Fibroblast of upper back skin (primary cell): ENCODE data around the gene SMAD3.
A peak's percentile ranks its signal among the peaks of the same experiment; 100 is the strongest.
"Not testable (repeated sequence)": the region's sequence is repeated elsewhere in the genome, so short reads cannot be mapped to it uniquely, and the experiment has no call there.

Source experiments
- DNase-seq: peaks from one replicate; pipeline ENCODE4 v3.0.0-alpha.2; 2013

The SMAD3 gene

GRCh38 chr15:67063689-67064606 lies 1.5 kb upstream of the SMAD3 start:
- DNase-seq: peak; percentile 39

DNA sequence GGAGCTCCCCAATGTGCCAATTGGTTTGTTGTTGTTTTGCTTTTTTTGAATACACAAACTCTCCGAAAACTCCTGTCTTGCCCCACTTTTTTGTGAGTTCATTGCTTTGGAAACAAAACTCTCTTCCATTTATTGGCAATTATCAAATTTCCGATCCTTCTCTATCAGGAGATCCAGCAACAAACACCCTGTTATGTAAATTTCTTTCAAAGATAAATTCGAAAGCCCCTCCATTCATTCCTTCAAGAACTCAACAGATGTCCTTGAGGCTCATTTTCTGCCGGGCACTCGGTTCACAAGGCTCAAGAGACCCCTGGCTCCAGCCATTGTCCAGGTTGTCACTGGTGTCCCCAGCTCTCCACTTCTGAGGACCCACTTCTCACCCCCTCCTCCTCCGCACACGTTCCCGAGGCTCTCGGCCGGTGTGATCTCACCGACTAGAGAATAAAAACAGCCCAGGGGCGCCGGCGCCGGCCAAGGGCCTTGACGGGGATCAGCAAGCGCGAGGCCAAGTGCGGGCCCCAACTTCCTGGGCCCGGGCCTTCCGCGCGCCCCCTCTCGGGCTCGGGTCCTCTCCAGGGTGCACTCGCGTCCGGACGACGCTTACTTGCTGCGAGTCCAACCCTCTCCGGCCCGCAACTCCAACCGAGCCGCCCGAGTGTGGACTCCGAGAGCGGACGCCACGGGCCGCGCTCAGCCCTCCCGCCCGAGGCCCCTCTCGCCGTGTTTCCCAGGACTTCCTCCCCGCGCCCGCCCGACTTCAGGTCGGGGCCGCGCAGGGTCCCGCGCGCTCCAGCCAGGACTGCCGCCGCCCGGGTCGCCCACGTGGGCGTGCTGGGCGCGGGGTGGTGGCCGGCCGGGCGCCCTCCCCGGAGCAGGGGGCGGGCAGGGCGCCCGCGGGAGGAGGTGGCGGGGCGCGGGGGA lies 533 bp upstream of the SMAD3 start:
- no peak for DNase-seq

DNA sequence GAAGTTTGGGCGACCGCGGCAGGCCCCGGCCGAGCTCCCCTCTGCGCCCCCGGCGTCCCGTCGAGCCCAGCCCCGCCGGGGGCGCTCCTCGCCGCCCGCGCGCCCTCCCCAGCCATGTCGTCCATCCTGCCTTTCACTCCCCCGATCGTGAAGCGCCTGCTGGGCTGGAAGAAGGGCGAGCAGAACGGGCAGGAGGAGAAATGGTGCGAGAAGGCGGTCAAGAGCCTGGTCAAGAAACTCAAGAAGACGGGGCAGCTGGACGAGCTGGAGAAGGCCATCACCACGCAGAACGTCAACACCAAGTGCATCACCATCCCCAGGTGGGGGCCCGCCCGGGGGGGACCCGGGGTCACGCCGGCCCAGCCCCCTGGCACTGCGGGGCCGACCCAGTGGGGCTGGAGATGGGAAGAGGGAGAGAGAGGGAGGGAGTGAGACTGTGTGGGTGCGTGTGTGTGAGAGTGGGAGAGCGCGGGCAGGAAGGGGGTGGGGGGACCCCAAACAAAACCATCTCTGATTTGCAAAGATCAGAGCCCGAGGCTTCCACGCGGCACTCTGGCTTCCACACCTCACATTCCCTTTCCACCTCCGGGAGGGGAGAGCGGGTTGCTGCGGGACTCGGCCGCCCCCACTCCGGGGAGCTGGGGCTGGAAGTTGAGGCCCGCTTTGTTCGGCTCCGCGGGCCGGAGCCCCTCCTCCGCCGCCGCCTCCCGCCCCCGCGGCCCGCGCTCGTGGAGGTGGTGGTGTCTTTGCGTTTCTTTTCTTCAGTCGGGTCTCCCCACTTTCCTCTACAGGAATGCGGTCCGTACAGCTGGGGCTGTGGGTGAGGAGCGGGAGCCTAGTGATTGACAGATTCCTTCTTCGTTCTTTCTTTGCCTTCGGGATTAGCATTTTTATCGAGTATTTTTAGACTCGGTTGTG lies 898 bp downstream of the SMAD3 start:
- no peak for DNase-seq

GRCh38 chr15:67066959-67067853 lies 1.8 kb downstream of the SMAD3 start:
- peak; percentile 23 for DNase-seq

GRCh38 chr15:67067930-67068551 lies 2.6 kb downstream of the SMAD3 start:
- peak; percentile 49 for DNase-seq

DNA sequence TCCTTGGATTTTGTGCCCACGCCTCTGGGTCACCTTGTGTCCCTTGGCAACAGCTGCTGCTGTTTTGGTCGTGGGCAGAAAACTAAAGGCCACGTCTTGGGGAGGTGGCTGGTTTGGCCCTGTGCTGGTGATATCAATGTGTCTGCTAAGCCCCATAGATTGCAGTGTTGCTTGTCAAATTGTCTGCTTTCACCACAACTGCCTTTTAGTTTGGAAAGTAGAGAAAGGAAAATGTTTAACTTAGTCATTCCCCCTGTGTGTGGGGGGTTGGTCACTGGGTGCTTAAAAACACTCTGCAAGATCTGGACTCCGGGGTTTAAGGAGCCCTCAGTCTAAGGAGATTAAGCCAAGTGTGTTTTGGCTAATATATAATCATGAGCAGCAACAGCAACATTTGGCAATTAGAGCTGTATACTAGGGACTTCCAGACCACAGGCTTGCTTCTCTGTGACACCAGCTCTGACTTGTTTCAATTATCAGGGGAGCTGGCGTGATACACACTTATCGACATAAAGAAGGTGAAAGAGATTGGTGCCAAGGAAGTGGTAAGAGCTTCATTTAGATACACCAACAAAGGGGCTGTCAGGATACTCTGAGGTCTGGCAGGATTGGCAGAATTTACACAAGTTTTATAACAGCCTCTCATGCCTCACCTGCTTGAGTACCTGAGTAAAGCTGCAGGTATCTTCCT lies 3.5 kb downstream of the SMAD3 start:
- peak; percentile 46 for DNase-seq

DNA sequence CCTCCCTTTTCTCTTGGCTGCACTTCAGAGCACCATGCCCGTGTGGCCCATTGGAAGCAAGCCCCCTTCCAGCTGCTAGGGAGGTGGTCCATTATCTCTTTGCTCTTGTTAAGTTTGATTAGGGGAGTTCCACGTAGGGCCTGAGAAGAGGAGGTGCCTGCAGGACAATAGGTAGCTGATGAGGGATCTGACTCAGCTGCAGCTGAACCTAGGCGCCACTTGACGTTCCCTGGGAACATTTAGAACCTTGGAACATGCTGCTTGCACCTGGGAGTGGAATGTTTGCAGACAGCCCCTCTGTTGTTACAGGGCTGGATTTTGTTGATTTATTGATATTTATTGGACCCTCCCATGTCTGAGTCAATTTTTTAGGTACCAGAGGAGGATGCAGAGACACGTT lies 4.7 kb downstream of the SMAD3 start:
- DNase-seq: no peak

- no peak for DNase-seq
Observed at GRCh38 chr15:67070892-67071664, 5.7 kb downstream of the SMAD3 start.

DNA sequence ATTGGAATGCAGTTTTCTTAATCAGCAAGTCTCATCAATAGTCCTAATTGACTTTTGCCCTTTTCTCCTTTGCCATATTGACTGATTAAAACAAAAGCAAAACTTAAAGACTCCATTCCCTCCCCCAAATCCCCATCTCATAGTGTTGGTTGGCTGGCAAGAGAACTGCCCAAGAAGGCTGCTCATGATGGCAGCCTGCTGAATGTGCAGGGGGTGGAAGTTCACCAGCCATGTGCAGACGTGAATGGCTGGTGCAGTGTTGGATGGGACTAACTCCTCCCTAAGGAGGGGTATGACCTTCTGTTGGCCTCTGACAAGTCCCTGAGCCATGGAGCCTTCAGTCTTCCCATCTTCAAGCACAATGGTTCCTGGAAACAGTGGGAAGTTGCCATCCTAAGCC lies 7.0 kb downstream of the SMAD3 start:
- no peak for DNase-seq

- no peak for DNase-seq
Observed at GRCh38 chr15:67072958-67073357, 7.6 kb downstream of the SMAD3 start.

DNA sequence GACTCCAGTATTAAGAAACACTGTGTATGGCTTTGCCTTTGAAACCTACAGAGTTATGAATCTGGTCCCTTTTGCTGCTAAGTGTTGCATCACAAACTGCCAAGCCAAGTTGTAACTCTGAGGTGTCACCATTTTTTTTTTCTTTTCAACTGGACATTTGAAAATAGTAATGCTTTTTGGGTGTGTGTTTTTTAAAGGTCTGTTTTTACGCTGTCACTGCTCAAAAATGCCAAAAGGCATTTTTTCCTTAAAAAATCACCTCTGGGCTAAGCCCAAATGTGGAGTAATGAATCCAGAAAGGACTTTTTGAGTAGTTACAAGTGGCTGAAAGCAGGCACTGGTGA lies 9.5 kb downstream of the SMAD3 start:
- peak; percentile 24 for DNase-seq

DNA sequence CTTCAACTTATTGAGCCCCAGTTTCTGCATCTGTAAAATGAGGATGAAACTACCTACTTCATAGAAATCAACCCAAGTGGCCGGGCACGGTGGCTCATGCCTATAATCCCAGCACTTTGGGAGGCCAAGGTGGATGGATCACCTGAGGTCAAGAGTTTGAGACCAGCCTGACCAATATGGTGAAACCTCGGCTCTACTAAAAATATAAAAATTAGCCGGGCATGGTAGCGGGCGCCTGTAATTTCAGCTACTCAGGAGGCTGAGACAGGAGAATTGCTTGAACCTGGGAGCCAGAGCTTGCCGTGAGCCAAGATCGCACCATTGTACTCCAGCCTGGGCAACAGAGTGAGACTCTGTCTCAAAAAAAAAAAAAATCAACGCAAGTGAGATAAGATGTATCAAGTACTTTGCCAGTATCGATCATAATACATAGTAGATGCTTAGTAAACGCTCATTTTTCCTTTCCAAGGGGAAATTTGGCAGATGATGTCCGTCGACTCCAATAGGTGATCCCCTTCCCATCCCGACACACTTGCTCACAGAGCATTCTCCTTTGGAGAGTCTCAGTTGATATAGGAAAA lies 10.2 kb downstream of the SMAD3 start:
- not testable (repeated sequence) for DNase-seq

DNA sequence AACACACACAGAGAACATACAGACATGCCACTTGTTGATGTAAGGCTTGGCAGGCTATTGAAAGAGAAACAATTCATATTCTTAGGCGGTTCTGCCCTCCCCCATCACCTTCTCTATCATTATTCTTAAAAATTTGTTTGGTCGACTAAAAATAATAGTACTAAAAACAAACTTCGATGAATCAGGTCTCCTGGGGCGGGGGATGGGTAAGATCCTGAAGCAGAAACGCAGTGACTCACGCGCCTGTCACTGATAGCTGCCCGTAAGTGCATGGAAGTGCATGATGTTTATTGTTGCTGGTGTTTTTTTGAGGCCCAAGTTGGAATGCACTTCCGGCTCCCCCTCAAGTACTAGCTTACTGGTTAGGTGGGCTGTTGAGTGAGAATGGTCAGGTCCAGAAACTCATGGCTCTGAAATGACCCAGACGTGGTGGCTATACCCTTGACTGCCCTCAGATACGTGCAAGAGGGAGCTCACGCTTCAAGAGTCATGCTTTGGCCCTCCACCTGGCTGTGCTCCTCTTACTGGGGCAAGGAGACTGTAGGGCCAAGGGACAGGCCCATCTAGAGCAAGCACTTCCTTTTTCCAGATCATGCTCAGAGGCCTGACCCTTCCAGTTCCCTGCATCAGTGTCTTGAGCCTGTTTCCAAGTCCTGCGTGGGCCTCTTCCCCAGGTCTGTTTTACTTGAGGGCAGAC lies 10.9 kb downstream of the SMAD3 start:
- DNase-seq: peak; percentile 77

DNA sequence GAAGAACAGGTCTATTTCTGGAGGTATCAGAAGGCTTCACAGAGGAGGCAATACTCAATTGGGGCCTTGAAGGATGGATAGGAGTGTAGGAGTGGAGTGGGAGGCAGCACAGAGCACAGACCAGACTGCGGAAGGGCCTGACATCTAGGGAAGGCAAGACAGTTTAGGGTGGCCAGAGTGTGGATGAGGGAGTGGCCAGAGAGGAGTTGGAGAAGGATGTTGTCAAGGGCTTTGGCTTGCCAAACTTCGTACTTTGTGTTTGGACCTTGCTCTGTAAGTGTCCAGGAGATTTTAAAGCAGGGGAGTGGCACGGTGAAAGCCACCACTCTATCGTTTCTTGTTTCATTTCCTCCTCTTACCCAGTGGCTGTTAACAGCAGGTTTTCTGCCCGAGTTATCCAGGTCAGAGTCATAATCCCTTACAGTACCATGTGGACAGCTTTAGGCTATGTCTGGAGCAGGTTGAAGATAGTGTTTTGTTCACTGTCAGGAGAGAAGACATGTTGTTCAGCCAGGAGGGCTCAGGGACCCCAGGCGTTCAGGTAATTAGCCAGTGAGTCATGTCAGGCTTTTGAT lies 12.3 kb downstream of the SMAD3 start:
- no peak for DNase-seq

GRCh38 chr15:67079361-67079760 lies 14.0 kb downstream of the SMAD3 start:
- no peak for DNase-seq

DNA sequence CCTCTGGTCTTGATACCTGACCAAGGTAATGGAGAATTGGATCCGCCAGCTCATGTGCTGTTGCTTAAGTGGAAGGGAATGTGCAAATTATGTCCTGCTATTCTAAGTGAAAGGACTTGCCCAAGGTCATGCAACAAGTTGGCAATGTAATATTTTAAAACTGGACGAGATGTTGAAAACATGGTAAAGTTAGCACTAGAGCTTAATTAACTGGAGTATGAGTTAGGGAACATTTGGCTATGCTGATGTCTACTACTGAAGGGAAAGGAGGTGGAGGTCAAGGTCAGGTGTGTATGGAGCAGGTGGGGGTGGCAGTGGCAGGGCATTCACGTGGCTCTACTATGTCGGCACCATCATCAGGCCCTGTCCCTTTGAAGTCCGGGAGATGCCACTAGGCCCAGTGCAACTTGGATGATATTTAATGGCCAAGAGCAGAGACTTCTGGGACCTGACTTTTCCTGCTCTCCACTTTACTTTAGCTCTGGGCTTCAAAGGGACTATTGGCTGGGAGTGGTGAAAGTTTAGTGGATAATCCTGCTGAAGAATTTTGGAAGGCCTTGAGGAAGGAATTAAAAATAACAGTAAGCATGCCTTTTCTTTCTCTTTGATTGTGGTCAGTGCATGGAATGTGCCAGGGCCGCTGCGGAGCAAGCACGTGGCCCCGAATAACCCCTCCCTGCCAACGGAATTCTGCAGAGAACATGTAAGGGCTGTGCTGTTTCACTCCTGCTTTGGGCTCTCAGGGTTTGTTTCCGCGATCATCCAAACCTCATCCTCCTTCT lies 14.9 kb downstream of the SMAD3 start:
- peak; percentile 80 for DNase-seq

DNA sequence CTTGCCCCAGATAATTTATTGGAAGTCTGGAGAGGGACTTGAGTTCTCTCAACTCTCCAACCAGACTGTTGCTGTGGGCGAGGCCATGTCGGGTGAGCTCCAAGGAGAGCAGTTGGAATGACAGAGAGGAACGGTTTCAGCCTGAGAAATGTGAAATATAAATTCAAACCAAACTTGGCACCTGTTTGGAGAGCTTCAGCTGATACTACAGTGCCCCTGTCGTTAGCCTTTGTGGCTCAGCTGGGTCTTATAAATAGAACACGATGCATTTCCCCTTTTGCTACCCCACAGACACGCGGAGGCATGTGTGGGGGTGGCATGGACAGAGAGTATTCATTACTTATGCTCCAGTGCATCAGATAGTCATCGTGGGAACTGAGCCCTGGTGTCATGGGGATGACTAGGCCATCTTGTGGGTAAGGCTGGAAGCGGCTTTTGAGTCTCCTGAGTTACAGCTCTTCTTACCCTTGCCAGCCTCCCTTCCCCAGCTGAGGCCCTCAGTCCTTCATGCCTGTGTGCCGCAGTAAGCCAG lies 15.6 kb downstream of the SMAD3 start:
- no peak for DNase-seq
